DOHH2 (cell line): Measurements from ENCODE around the gene TMEM88.

Experiments used
- H3F3A ChIP-seq: fragments of 200-600 bp; sonication (generic), shearing (Covaris generic); 2 replicates; pipeline ENCODE4 v1.6.0; 2016; ENCODE audit warnings: antibody characterized with exemption, mild to moderate bottlenecking; ENCODE audit not compliant: control insufficient read depth, insufficient read depth
- H3K27ac ChIP-seq: fragments of 200-600 bp; sonication (generic); 2 replicates; pipeline ENCODE4 v1.5.1; 2014; ENCODE audit warnings: low read depth, mild to moderate bottlenecking, low read length, moderate library complexity
- H3K27me3 ChIP-seq: fragments of 200-600 bp; sonication (generic); 2 replicates; pipeline ENCODE4 v1.6.1; 2014; ENCODE audit warnings: mild to moderate bottlenecking, low read length, mixed read lengths; ENCODE audit not compliant: control insufficient read depth
- H3K36me3 ChIP-seq: fragments of 200-600 bp; sonication (generic); 2 replicates; pipeline ENCODE4 v1.6.1; 2014; ENCODE audit warnings: mild to moderate bottlenecking, low read length, moderate library complexity, mixed read lengths; ENCODE audit not compliant: control insufficient read depth
- H3K4me1 ChIP-seq: fragments of 200-600 bp; sonication (generic); 2 replicates; pipeline ENCODE4 v1.6.1; 2014; ENCODE audit warnings: mild to moderate bottlenecking, low read length, mixed read lengths; ENCODE audit not compliant: control insufficient read depth
- H3K4me2 ChIP-seq: fragments of 200-600 bp; sonication (generic); 2 replicates; pipeline ENCODE4 v1.6.0; 2014; ENCODE audit warnings: mild to moderate bottlenecking, low read length, moderate library complexity
- H3K4me3 ChIP-seq: fragments of 200-600 bp; sonication (generic); 2 replicates; pipeline ENCODE4 v1.5.1; 2014; ENCODE audit warnings: mild to moderate bottlenecking, low read length, mixed read lengths
- H3K79me2 ChIP-seq: fragments of 200-600 bp; sonication (generic); 2 replicates; pipeline ENCODE4 v1.6.1; 2014; ENCODE audit warnings: mild to moderate bottlenecking, low read length, mixed read lengths; ENCODE audit not compliant: control insufficient read depth
- H3K9me2 ChIP-seq: fragments of 200-600 bp; sonication (generic); replicated peaks from 2 replicates; pipeline ENCODE4 v1.6.1; 2014; ENCODE audit warnings: mild to moderate bottlenecking, low read length, mixed read lengths; ENCODE audit not compliant: control insufficient read depth
- H3K9me3 ChIP-seq: fragments of 200-600 bp; sonication (generic); 2 replicates; pipeline ENCODE4 v1.6.1; 2014; ENCODE audit warnings: antibody characterized with exemption, low read length, mixed read lengths; ENCODE audit not compliant: control insufficient read depth, insufficient read depth
- H4K20me1 ChIP-seq: fragments of 200-600 bp; sonication (generic); 2 replicates; pipeline ENCODE4 v1.6.0; 2014; ENCODE audit warnings: low read depth, mild to moderate bottlenecking, antibody characterized with exemption, low read length, moderate library complexity; ENCODE audit not compliant: control insufficient read depth, insufficient read depth
- EZH2phosphoT487 ChIP-seq: fragments of 200-600 bp; sonication (generic); IDR thresholded peaks from 2 replicates; pipeline ENCODE4 v1.6.1; 2017; ENCODE audit warnings: borderline replicate concordance, mild to moderate bottlenecking, antibody characterized with exemption, low read length, moderate library complexity, mixed read lengths
- TF ChIP-seq, protein P1 (sequence below): fragments of 200-600 bp; sonication (generic); IDR thresholded peaks from one replicate; pipeline ENCODE4 v1.5.1; 2014; ENCODE audit warnings: antibody characterized with exemption, mild to moderate bottlenecking, low read depth, low read length; ENCODE audit not compliant: poor library complexity, severe bottlenecking

Gene TMEM88

DNA sequence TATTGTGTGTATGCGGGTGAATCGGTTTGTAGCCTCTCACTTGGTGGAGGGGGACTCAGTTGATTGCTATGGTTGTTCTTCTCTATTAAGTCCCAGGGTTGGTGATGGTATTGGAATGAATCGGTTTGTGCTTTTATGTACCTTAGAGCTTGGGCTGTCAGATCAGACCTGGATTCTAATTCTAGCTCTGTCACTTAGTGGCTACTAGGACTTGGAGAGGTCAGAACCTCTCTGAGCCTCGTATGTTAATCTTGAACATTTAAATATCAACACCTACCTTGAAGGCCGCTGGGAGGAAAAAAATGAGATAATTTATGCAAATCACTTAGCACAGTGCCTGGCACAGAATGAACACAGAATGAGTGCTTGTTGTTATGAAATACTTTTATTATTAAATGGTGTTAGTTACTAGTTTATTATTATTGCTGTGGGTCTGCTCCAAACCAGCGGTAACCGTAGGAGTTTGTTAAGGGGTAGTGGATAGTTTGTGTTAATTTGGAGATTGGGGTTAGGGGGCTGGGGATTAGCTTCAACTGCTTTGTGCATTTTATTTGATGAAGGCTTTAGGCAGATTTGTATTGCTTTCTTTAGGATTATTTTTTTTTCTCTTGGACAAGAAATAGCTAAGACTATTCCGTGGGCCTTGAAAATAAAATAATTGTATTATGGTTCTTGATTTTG lies 17.3 kb upstream of the TMEM88 start:
- TF ChIP-seq, protein P1, sequence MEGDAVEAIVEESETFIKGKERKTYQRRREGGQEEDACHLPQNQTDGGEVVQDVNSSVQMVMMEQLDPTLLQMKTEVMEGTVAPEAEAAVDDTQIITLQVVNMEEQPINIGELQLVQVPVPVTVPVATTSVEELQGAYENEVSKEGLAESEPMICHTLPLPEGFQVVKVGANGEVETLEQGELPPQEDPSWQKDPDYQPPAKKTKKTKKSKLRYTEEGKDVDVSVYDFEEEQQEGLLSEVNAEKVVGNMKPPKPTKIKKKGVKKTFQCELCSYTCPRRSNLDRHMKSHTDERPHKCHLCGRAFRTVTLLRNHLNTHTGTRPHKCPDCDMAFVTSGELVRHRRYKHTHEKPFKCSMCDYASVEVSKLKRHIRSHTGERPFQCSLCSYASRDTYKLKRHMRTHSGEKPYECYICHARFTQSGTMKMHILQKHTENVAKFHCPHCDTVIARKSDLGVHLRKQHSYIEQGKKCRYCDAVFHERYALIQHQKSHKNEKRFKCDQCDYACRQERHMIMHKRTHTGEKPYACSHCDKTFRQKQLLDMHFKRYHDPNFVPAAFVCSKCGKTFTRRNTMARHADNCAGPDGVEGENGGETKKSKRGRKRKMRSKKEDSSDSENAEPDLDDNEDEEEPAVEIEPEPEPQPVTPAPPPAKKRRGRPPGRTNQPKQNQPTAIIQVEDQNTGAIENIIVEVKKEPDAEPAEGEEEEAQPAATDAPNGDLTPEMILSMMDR = no peak
- H3K4me3 ChIP-seq = peak overlapping the region; percentile 78
- no peaks in the 10 kb centered on the region for H3K9me2 ChIP-seq
- peaks cover 5% of the 10 kb centered on the region; the same call in 1 of the 2 replicates for H3K27me3 ChIP-seq
- H3K9me3 ChIP-seq = no peaks in the 10 kb centered on the region
- peaks cover 48% of the 10 kb centered on the region for H3K79me2 ChIP-seq
- H3K36me3 ChIP-seq = peaks cover 34% of the 10 kb centered on the region
- H3K27ac ChIP-seq = peak overlapping the region; percentile 89
- H3K4me2 ChIP-seq = peak overlapping the region; percentile 93
- no peaks in the 10 kb centered on the region for H4K20me1 ChIP-seq
- peaks cover 40% of the 10 kb centered on the region for H3F3A ChIP-seq
- H3K4me1 ChIP-seq = peaks cover 53% of the 10 kb centered on the region

DNA sequence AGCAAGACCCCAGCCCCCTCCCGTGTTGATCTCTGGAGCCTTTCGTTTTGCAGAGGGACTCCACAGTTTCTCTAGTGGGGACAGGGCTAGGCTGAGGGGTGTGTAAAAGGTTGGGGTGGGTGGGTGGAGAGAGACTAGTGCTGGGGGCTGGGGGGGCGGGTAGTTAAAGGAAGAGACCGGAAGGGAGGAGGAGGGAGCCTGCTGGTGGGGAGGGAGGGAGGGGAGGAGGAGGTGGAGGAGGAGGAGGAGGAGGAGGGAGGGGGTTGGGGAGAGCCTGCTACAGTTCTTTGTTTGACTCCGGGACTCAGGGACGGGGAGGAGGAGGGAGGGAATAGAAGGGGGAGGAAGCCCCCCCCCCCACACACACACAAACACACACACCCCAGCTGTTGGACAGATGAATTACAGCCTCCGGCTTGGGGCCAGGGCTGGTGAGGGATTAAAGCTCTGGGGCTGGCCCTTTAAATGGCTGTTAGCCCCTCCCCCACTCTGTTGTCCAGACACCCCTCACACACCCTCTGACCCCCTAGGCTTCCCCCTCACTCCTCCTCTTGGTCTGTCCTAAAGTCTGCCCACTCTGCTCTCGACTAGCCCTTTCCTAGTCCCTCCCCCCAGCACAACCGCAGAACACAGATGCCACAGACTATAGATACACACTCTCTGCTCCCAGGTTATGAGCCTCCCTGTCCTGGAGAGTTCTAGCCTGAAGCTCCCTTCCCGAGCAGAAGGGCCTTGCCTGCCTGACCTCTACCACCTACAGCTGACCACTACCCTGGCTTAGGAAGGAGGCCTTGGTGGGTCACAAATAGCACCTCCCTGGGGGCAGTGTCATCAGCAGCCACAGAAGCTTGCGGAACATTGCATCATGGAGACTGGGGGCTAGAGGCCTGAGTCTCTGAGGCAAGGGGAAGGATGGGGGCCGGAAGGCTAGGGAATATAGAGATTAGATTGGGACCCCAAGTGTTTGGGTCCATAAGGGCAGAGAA lies 16.5 kb upstream of the TMEM88 start:
- peak overlapping the region; percentile 87 for H3K4me3 ChIP-seq
- peaks cover 46% of the 10 kb centered on the region for H3K4me1 ChIP-seq
- no peaks in the 10 kb centered on the region for H3K9me2 ChIP-seq
- H3K27ac ChIP-seq = peak overlapping the region; percentile 96
- peaks cover 38% of the 10 kb centered on the region for H3K36me3 ChIP-seq
- H3K4me2 ChIP-seq = peak overlapping the region; percentile 93
- no peak for TF ChIP-seq EZH2phosphoT487
- TF ChIP-seq, protein P1 = no peak
- H3K9me3 ChIP-seq = no peaks in the 10 kb centered on the region
- H3K79me2 ChIP-seq = peaks cover 56% of the 10 kb centered on the region
- peaks cover 48% of the 10 kb centered on the region for H3F3A ChIP-seq
- H3K27me3 ChIP-seq = no peaks in the 10 kb centered on the region
- no peaks in the 10 kb centered on the region for H4K20me1 ChIP-seq

DNA sequence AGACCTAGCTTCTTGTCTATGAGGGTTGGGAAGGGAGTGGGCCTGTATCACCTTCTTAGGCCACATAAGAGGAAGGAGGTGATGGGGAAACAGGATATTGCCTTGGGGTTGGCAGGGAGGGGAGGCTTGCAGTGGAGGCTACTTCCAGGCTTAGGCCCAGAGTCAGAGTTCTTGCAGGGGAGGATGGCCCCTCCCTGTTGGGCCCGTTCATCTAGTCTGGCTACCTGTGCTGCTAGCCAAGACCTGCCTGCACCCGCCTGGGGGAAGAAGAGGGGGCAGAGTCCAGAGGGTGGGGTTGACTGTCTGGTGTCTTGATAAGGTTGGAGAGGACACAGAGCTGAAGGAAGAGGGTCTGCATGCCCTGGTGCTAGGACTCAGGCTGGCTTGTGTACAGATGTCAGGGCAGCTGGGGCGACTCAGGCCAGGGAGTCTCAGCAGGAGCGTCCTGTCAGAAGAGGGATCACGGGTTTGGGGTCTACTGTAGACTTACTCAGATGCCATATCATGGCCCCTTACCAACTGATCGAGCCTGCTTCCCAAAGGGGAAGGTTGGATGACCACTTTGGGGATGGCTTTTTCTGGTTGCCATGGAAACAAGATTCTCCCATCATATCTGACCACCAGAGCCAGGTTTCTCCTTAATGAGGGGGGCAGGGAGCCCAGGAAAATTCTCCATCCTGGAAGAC lies 15.5 kb upstream of the TMEM88 start:
- peaks cover 42% of the 10 kb centered on the region for H3K36me3 ChIP-seq
- H3K9me3 ChIP-seq = no peaks in the 10 kb centered on the region
- H3K4me2 ChIP-seq = peak overlapping the region; percentile 93
- H3K27me3 ChIP-seq = no peaks in the 10 kb centered on the region
- H3K9me2 ChIP-seq = no peaks in the 10 kb centered on the region
- H3K79me2 ChIP-seq = peaks cover 61% of the 10 kb centered on the region
- H3K4me3 ChIP-seq = peak overlapping the region; percentile 87
- H3F3A ChIP-seq = peaks cover 48% of the 10 kb centered on the region
- no peak for TF ChIP-seq EZH2phosphoT487
- TF ChIP-seq, protein P1 = no peak
- H3K4me1 ChIP-seq = peaks cover 42% of the 10 kb centered on the region
- peak overlapping the region; percentile 96 for H3K27ac ChIP-seq
- H4K20me1 ChIP-seq = no peaks in the 10 kb centered on the region
